Measurements from ENCODE around the gene CRYZ.

CRYZ gene

GRCh38 chr1:74731399-74732052, 1.3 kb downstream of the CRYZ start:
- peak; percentile 13 for DNase-seq (ENCODE audit: low spot score)

GRCh38 chr1:74729741-74730478, 2.9 kb downstream of the CRYZ start:
- no peak for DNase-seq (ENCODE audit: low spot score)

DNA sequence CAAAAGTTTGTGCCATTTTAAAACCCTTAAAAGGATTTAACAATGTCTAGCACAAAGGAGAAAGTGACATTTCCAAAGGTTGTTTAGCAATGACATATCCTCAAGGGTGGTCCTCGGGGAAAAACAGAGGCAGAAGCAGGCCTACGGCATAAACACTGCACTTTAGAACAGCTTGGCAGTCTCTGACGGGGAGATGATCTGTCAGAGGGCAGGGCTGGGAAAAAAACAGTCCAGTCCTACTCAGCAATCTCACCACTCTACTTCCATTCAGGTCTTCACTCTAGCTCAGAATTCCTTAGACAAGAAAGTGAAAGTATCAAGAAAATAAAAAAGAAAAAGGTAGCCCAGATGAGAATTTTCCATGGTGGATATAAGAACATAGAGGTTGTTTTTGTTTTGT, 4.1 kb downstream of the CRYZ start:
- no peak for DNase-seq (ENCODE audit: low spot score)

- DNase-seq (ENCODE audit: low spot score): no peak
Observed at GRCh38 chr1:74726063-74726462, 6.8 kb downstream of the CRYZ start.

- no peak for DNase-seq (ENCODE audit: low spot score)
Observed at GRCh38 chr1:74717626-74718025, 15.2 kb downstream of the CRYZ start.

- DNase-seq (ENCODE audit: low spot score): no peak
Observed at GRCh38 chr1:74716822-74717221, 16.0 kb downstream of the CRYZ start.

- no peak for DNase-seq (ENCODE audit: low spot score)
Observed at GRCh38 chr1:74715806-74716205, 17.0 kb downstream of the CRYZ start.

- no peak for DNase-seq (ENCODE audit: low spot score)
Observed at GRCh38 chr1:74715236-74715502, 17.7 kb downstream of the CRYZ start.

DNA sequence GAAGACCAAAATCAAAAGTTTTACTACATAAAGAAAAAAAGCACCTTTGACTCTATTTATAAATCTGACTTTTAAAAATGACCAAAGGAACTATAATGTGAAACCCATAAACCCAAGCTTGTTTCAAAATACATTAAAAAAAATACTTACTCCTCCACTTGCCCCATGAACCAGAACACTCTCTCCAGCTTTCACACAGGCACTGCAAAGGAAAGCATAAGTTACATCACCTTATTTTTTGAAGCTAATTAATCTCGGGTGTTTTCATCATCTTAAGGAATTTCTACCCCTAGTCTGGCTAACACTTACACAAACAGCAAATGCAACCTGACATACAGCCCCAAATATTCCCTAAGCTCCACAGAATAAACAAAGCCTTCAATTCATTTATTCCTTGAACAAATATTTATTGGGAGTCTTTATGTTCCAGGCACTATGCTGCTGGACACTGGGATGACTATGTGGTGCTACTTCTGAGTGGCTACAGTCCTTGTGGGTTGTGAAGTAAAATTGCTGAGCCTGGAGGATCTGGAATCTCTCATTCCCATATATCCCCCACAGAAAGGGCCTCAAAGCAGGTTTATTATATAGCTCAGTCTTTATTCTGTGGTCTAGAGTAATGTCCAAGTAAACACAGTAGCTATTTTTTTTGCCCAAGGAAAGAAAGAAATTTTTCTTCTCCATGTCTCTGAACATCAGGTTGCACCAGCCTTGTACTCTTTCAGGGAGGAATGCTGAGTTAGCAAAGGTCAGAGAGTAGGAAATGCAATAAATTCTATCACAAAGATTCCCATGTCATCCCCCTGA, 18.2 kb downstream of the CRYZ start:
- no peak for DNase-seq (ENCODE audit: low spot score)

- no peak for DNase-seq (ENCODE audit: low spot score)
Observed at GRCh38 chr1:74713849-74714248, 19.0 kb downstream of the CRYZ start.

- no peak for DNase-seq (ENCODE audit: low spot score)
Observed at GRCh38 chr1:74712881-74713280, 20.0 kb downstream of the CRYZ start.

- no peak for DNase-seq (ENCODE audit: low spot score)
Observed at GRCh38 chr1:74703386-74704182, 29.3 kb downstream of the CRYZ start.

GRCh38 chr1:74699331-74699730, 33.5 kb downstream of the CRYZ start:
- no peak for DNase-seq (ENCODE audit: low spot score)

- no peak for DNase-seq (ENCODE audit: low spot score)
Observed at GRCh38 chr1:74697832-74698231, 35.0 kb downstream of the CRYZ start.

GRCh38 chr1:74693473-74693872, 39.4 kb downstream of the CRYZ start:
- no peak for DNase-seq (ENCODE audit: low spot score)

GRCh38 chr1:74690909-74691308, 41.9 kb downstream of the CRYZ start:
- no peak for DNase-seq (ENCODE audit: low spot score)

GRCh38 chr1:74690364-74690696, 42.5 kb downstream of the CRYZ start:
- DNase-seq (ENCODE audit: low spot score): no peak

- peak; percentile 81 for DNase-seq (ENCODE audit: low spot score)
Observed at GRCh38 chr1:74689621-74690363, 43.1 kb downstream of the CRYZ start.

- DNase-seq (ENCODE audit: low spot score): no peak
Observed at GRCh38 chr1:74686928-74687327, 45.9 kb downstream of the CRYZ start.

- DNase-seq (ENCODE audit: low spot score): no peak
Observed at GRCh38 chr1:74684301-74684700, 48.5 kb downstream of the CRYZ start.

DNA sequence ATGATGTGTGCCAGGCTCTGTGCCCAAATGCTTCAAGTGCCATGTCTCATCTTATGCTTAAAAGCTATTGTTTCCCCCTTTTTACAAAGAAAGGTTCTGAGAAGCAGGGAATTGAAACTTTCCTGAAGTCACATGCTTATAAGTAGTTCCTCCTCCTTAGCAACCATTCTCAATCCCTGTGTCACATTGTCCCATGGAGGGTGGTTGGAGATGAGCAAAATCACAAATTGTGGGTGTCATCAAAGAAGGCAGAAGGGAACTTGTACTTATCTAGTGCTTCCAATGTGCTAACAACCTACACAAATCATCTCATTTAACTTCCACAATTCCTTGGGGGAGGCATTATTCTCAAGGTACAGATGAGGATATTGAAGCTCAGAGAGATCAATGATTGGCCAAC, 49.2 kb downstream of the CRYZ start:
- DNase-seq (ENCODE audit: low spot score): no peak

DNA sequence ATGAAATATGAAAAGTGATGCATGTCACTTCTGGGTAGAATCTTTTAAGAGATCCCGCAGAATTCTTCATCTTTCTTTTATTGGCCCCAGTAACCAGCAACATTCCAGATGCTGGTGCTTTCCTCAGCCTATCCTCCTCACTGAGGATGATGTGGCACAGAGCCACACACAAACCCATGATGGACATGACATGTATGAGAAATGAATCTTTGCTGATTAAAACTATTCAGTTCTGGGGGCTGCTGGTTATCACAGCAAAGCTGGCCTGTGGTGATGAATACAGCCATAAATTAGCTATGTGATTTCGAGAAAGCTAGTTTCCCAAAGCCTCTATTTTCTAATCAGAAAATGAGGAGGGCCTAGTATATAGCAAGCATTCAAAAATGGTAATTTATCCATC, 51.0 kb downstream of the CRYZ start:
- no peak for DNase-seq (ENCODE audit: low spot score)
